GM10248 (cell line): ENCODE results near the gene CXCL10.

Experiments used
- CTCF ChIA-PET: fragments of 300-600 bp; sonication (Branson Sonifier 250); formaldehyde crosslinking; extraction: SDS; loops from one replicate; lab custom pipeline; 2021; ENCODE audit warnings: antibody characterized with exemption; lab: Yijun Ruan, JAX
- POLR2A ChIA-PET: fragments of 350-650 bp; sonication (Branson Sonifier 250); formaldehyde crosslinking; extraction: SDS; loops from one replicate; lab custom pipeline; 2020; ENCODE audit warnings: antibody characterized with exemption; lab: Yijun Ruan, JAX
- DNase-seq: peaks from one replicate; pipeline ENCODE4 v3.0.0; 2012; ENCODE audit errors: extremely low spot score
- CTCF ChIP-seq: IDR thresholded peaks from 2 replicates; pipeline ENCODE4 v1.5.1; 2012; ENCODE audit warnings: mild to moderate bottlenecking, low read depth; ENCODE audit errors: extremely low read depth, missing control alignments, control extremely low read depth

Gene CXCL10

GRCh38 chr4:76029300-76029699 lies 6.0 kb upstream of the CXCL10 start:
- POLR2A ChIA-PET, result no interaction called here
- CTCF ChIA-PET, result no interaction called here
- no peak for TF ChIP-seq CTCF
- no peak for DNase-seq

- ChIA-PET POLR2A (no interaction called here), CTCF (no interaction called here)
- DNase-seq, result no peak
- TF ChIP-seq CTCF, result no peak
Observed at GRCh38 chr4:76028350-76028765, 5.1 kb upstream of the CXCL10 start.

GRCh38 chr4:76024065-76024464 lies 768 bp upstream of the CXCL10 start:
- no peak for TF ChIP-seq CTCF
- ChIA-PET POLR2A (no interaction called here), CTCF (interaction anchor here (0.9 to 3.0 kb wide), 4 partner anchors 8 to 30 kb away, joined by 4 to 11 read pairs (median 6); no protein-coding TSS in a partner anchor)
- no peak for DNase-seq

GRCh38 chr4:76022677-76023076 lies 620 bp downstream of the CXCL10 start:
- no peak for DNase-seq
- ChIA-PET CTCF (interaction anchor here (2.7 kb wide), 1 partner anchor 44 kb away, joined by 7 read pairs; no protein-coding TSS in a partner anchor), POLR2A (no interaction called here)
- TF ChIP-seq CTCF, result no peak

- no peak for DNase-seq
- ChIA-PET POLR2A (no interaction called here), CTCF (interaction anchor here (1.2 to 2.7 kb wide), 2 partner anchors 33 to 45 kb away, joined by 3 to 7 read pairs; no protein-coding TSS in a partner anchor)
- TF ChIP-seq CTCF, result no peak
Observed at GRCh38 chr4:76022031-76022430, 1.3 kb downstream of the CXCL10 start.

- ChIA-PET CTCF (interaction anchor here (1.4 to 2.4 kb wide), 2 partner anchors 8 to 121 kb away, joined by 3 to 11 read pairs; no protein-coding TSS in a partner anchor), POLR2A (interaction anchor here (0.6 kb wide), 1 partner anchor 1029 kb away, joined by 5 read pairs; no protein-coding TSS in a partner anchor)
- TF ChIP-seq CTCF, result no peak
- no peak for DNase-seq
Observed at GRCh38 chr4:76017056-76017686, 6.1 kb downstream of the CXCL10 start.
